Ishikawa (cell line): ENCODE results near the gene SLC2A6.

Experiments
- CEBPB ChIP-seq: IDR thresholded peaks from 2 replicates; pipeline ENCODE4 v1.6.1; 2012
- CREB1 ChIP-seq: IDR thresholded peaks from 2 replicates; pipeline ENCODE4 v1.6.1; 2012; ENCODE audit warnings: low read depth
- EGR1 ChIP-seq: IDR thresholded peaks from 2 replicates; pipeline ENCODE4 v1.6.1; 2012
- EP300 ChIP-seq: IDR thresholded peaks from 2 replicates; pipeline ENCODE4 v1.6.1; 2012; ENCODE audit warnings: borderline replicate concordance
- FOXM1 ChIP-seq: IDR thresholded peaks from 2 replicates; pipeline ENCODE4 v1.6.1; 2012; ENCODE audit warnings: low read depth, borderline replicate concordance
- MAX ChIP-seq: IDR thresholded peaks from 2 replicates; pipeline ENCODE4 v1.6.1; 2012
- NFIC ChIP-seq: IDR thresholded peaks from 2 replicates; pipeline ENCODE4 v1.6.1; 2012
- RAD21 ChIP-seq: IDR thresholded peaks from 2 replicates; pipeline ENCODE4 v1.6.1; 2012; ENCODE audit warnings: low read depth
- REST ChIP-seq: IDR thresholded peaks from 2 replicates; pipeline ENCODE4 v1.6.1; 2012; ENCODE audit warnings: low read depth, mild to moderate bottlenecking
- TAF1 ChIP-seq: IDR thresholded peaks from 2 replicates; pipeline ENCODE4 v1.6.1; 2012; ENCODE audit warnings: low read depth, mild to moderate bottlenecking
- TCF12 ChIP-seq: IDR thresholded peaks from 2 replicates; pipeline ENCODE4 v1.6.1; 2012; ENCODE audit warnings: low read depth
- TEAD4 ChIP-seq: IDR thresholded peaks from 2 replicates; pipeline ENCODE4 v1.6.1; 2012
- USF1 ChIP-seq: IDR thresholded peaks from 2 replicates; pipeline ENCODE4 v1.6.1; 2012
- YY1 ChIP-seq: IDR thresholded peaks from 2 replicates; pipeline ENCODE4 v1.6.1; 2012; ENCODE audit warnings: low read depth
- ZBTB7A ChIP-seq: IDR thresholded peaks from 2 replicates; pipeline ENCODE4 v1.6.1; 2012; ENCODE audit warnings: low read depth

Gene SLC2A6

GRCh38 chr9:133478851-133479711 lies at the start of gene SLC2A6:
Gene SLC2A6, minus strand, starts transcription at chr9:133479099. Its CDS starts 40 bp downstream, at chr9:133479059.
- TF ChIP-seq MAX (peak; percentile 81), ZBTB7A (peak; percentile 95), NFIC (no peak), EP300 (0 out of 2 replicates have a peak, but pooled peaks have one; percentile 14), TAF1 (peak; percentile 64; the same call in 1 of the 2 replicates), TCF12 (0 out of 2 replicates have a peak, but pooled peaks have one; percentile 20), CEBPB (no peak)

- TF ChIP-seq TEAD4 (0 out of 2 replicates have a peak, but pooled peaks have one; percentile 18), TAF1 (no peak), REST (no peak), USF1 (no peak), TCF12 (no peak), EGR1 (no peak), FOXM1 (no peak), RAD21 (no peak)
Measured at GRCh38 chr9:133528001-133528875, 49.3 kb upstream of the SLC2A6 start.

- TF ChIP-seq CREB1: no peak
- TF ChIP-seq EGR1: no peak
- no peak for TF ChIP-seq EP300
- TF ChIP-seq YY1: no peak
- no peak for TF ChIP-seq ZBTB7A
- no peak for TF ChIP-seq CEBPB
Measured at GRCh38 chr9:133527444-133527920, 48.6 kb upstream of the SLC2A6 start.

- TF ChIP-seq MAX (no peak), TEAD4 (no peak), ZBTB7A (no peak), REST (no peak), NFIC (no peak), EGR1 (no peak), TCF12 (no peak), RAD21 (no peak)
Measured at GRCh38 chr9:133526721-133527321, 47.9 kb upstream of the SLC2A6 start.

- TF ChIP-seq MAX (no peak), ZBTB7A (no peak), EGR1 (no peak), CEBPB (no peak), RAD21 (no peak)
Measured at GRCh38 chr9:133525677-133526076, 46.8 kb upstream of the SLC2A6 start.

GRCh38 chr9:133524679-133525228 lies 45.9 kb upstream of the SLC2A6 start, which contains the start of gene MYMK:
Gene MYMK, minus strand, starts transcription at chr9:133524959. Its CDS starts 115 bp downstream, at chr9:133524844.
- TF ChIP-seq USF1: no peak
- TF ChIP-seq EP300: no peak
- no peak for TF ChIP-seq ZBTB7A
- TF ChIP-seq REST: no peak
- TF ChIP-seq YY1: no peak
- no peak for TF ChIP-seq CREB1
- TF ChIP-seq TEAD4: no peak
